Measurements from ENCODE around the gene NAPSA. TPM values are rescaled to one million over a fixed set of nuclear protein-coding genes. Genes with fewer than 3 reads are reported as not detected.
"Not testable (repeated sequence)": the region's sequence is repeated elsewhere in the genome, so short reads cannot be mapped to it uniquely, and the experiment has no call there.

The NAPSA gene
- total RNA-seq, 4 donors from 2014 or later, result 0.17 to 3.7 (median 0.81) TPM

DNA sequence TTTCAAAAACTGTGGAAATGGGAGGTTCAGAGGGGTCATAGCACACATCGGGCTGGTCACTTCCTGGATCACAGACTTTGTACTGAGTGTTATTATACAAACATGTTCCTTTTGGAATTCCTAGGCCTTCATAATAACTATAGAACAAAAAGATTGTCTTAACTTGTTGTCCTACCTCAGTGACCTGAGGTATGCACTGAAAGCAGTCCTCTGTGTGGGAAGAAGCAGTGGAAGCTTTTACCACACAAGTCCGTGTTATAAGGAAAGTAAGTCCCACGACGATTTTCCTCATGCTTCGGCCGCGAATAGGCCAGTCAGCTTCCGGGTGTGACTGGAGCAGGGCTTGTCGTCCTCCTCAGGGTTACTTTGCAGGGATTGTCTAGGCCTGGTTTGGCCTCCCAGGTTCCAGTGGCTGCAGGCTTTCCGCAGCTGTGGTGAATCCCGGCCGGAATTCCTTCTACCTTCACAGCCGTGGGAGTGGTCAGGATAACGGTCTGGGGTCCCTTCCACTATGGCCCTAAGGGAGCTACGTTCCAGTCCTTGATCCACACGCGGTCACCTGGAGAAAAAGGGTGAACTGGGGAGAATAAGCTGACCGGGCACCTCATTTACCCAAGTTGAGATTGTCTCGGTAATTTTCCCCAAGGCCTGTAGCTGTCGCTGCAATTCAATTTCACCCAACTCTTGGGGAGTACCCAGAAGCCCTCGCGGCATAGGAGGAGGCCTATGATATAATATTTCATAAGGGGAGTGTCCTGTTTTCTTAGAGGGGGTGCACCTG lies 16.0 kb downstream of the NAPSA start:
- H3K36me3 ChIP-seq, result no peaks in the 10 kb centered on the region

DNA sequence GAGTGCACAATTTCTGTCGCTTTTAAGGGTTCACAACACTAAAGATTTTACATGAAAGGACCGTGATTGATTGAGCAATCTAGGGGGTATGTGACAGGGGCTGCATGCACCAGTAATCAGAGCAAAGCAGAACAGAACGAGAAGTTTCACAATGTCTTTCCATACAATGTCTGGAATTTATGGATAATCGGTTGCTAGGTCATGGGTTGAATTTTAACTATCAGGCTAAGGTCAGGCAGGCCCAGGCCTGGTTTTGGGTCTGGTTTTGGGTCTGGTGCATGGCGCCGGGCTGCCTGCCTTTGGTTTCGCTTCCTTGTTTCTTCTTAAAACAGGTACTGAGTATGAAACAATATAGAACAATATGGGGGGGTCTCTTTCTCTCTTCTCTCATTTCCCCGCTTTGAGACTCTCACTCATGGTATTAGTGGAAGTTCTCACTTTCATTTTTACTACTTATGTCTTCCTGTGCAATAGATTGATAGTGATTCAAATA lies 18.3 kb downstream of the NAPSA start:
- intact Hi-C loops (cut with DNase I); DNase-seq (ENCODE audit: extremely low spot score); H3K27ac ChIP-seq (replicated peaks in 1 of 4); H3K36me3 ChIP-seq; H3K4me1 ChIP-seq; H3K4me3 ChIP-seq; H3K27me3 ChIP-seq: not testable (repeated sequence)
- peaks cover 0 to 14% (median 10%) of the 10 kb centered on the region in 4 donors for H3K9me3 ChIP-seq
- WGBS, result 71% methylated on average over 8 of the region's 8 CpGs

More for the DNA sequence above, 16.0 kb downstream of the NAPSA start:
- no peak for DNase-seq (ENCODE audit: extremely low spot score)
- intact Hi-C loops (cut with DNase I), result no loop called here
- WGBS, result 71% methylated on average over 19 of the region's 22 CpGs
- no peak for TF ChIP-seq EP300 (IDR thresholded peaks at IDR 0.05)
- TF ChIP-seq, protein P1, sequence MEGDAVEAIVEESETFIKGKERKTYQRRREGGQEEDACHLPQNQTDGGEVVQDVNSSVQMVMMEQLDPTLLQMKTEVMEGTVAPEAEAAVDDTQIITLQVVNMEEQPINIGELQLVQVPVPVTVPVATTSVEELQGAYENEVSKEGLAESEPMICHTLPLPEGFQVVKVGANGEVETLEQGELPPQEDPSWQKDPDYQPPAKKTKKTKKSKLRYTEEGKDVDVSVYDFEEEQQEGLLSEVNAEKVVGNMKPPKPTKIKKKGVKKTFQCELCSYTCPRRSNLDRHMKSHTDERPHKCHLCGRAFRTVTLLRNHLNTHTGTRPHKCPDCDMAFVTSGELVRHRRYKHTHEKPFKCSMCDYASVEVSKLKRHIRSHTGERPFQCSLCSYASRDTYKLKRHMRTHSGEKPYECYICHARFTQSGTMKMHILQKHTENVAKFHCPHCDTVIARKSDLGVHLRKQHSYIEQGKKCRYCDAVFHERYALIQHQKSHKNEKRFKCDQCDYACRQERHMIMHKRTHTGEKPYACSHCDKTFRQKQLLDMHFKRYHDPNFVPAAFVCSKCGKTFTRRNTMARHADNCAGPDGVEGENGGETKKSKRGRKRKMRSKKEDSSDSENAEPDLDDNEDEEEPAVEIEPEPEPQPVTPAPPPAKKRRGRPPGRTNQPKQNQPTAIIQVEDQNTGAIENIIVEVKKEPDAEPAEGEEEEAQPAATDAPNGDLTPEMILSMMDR (IDR thresholded peaks at IDR 0.05), result no peak
- no peak for TF ChIP-seq POLR2A (IDR thresholded peaks at IDR 0.05; ENCODE audit: low read depth)
- no peak for TF ChIP-seq POLR2AphosphoS5 (IDR thresholded peaks at IDR 0.05)
- no peaks in the 10 kb centered on the region for H3K4me1 ChIP-seq
- H3K27me3 ChIP-seq, result peaks cover 0 to 4% (median 0%) of the 10 kb centered on the region in 4 donors
- H3K27ac ChIP-seq (replicated peaks in 1 of 4), result no peak overlapping the region
- H3K9me3 ChIP-seq, result peaks cover 0 to 11% (median 9%) of the 10 kb centered on the region in 4 donors
- no peak overlapping the region for H3K4me3 ChIP-seq

DNA sequence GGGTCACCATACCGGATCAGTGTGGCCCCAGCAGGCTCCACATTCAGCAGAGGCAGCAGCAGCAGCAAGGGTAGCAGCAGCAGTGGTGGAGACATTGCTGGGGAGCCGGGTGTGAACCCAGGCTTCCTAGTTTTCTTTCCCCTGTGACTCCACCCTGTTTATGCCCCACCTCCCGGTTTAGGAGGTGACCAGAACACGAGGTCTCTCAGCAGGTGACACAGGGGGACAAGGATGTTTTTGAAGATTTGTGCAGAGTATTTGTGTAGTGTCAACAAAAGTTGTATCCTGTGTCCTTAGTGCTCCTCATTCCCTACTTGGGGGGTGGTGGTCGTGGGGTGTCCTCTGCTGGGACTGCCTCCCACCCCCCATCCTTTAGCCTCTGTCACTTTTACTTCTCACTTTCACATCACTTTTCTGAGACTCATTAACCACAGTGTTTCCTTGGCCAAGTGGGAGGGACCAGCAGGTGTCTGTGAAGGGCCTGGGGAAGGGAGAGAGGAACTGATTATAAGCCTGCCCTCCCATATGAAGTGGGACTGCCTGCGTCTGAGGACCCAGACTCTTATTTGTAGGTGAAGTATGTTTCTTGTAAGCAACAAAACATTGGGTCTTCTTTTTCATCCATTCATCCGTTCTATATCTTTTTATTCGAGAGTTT lies 20.6 kb downstream of the NAPSA start:
- WGBS, result 69% methylated on average over 8 of the region's 8 CpGs
- peaks cover 0 to 14% (median 10%) of the 10 kb centered on the region in 4 donors for H3K9me3 ChIP-seq
- intact Hi-C loops (cut with DNase I), result no loop called here
- no peaks in the 10 kb centered on the region for H3K36me3 ChIP-seq
- H3K4me3 ChIP-seq, result no peak overlapping the region
- TF ChIP-seq, protein P1 (IDR thresholded peaks at IDR 0.05), result no peak
- TF ChIP-seq POLR2AphosphoS5 (IDR thresholded peaks at IDR 0.05) (no peak), EP300 (IDR thresholded peaks at IDR 0.05) (no peak), POLR2A (IDR thresholded peaks at IDR 0.05; ENCODE audit: low read depth) (no peak)
- DNase-seq (ENCODE audit: extremely low spot score), result no peak
- H3K4me1 ChIP-seq, result no peaks in the 10 kb centered on the region
- H3K27ac ChIP-seq (replicated peaks in 1 of 4), result no peak overlapping the region
- H3K27me3 ChIP-seq, result no peaks in the 10 kb centered on the region

DNA sequence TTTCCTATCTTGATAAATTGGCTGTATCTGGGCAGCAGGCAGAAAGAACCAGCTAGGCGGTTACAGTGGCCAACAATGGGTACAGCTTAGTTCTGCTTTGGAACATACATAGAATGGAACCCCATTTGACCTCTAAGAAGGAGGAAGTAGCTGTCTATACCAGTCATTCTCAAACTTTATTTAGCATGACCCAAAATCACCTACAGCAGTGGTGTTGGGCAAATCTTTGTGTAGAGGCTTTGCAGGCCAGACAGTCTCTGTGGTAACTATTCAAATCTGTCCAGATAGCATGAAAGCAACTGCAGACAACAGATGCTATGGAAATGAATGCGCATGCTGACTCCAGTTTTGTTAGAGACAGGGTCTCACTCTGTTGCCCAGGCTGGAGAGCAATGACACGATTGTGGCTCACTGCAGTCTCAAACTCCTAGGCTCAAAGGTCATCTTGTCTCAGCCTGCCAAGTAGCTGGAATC lies 24.3 kb downstream of the NAPSA start:
- DNase-seq (ENCODE audit: extremely low spot score), result no peak
- TF ChIP-seq POLR2A (IDR thresholded peaks at IDR 0.05; ENCODE audit: low read depth), result no peak
- TF ChIP-seq EP300 (IDR thresholded peaks at IDR 0.05), result no peak
- no peak for TF ChIP-seq POLR2AphosphoS5 (IDR thresholded peaks at IDR 0.05)
- TF ChIP-seq, protein P1 (IDR thresholded peaks at IDR 0.05), result no peak
- Histone ChIP-seq H3K36me3 (no peaks in the 10 kb centered on the region), H3K27ac (replicated peaks in 1 of 4) (no peak overlapping the region), H3K9me3 (peaks cover 0 to 14% (median 10%) of the 10 kb centered on the region in 4 donors), H3K4me3 (no peak overlapping the region), H3K4me1 (no peaks in the 10 kb centered on the region), H3K27me3 (no peaks in the 10 kb centered on the region)
- intact Hi-C loops (cut with DNase I), result no loop called here
- 85% methylated on average over 3 of the region's 3 CpGs for WGBS

DNA sequence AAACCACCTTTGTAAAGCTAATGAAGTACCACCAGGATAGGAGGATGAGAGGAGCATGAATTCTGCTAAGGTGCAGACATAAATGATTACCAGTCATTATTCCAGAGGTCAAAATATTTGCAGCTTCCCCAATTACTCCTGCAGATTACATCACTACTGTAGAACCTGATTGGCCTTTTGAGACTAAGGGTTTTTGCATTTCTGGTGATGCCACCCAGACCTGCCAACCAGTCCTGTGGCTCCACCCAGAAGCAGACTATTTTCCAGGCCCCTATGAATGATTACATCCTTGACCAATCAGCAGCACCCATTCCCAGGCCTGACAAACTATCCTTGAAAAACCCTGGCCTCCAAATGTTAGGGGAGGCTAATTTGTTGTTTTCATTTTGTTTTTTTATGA lies 25.1 kb downstream of the NAPSA start:
- no peaks in the 10 kb centered on the region for H3K36me3 ChIP-seq
- TF ChIP-seq EP300 (IDR thresholded peaks at IDR 0.05), result no peak
- no peak for TF ChIP-seq POLR2A (IDR thresholded peaks at IDR 0.05; ENCODE audit: low read depth)
- TF ChIP-seq, protein P1 (IDR thresholded peaks at IDR 0.05), result no peak
- no peak for TF ChIP-seq POLR2AphosphoS5 (IDR thresholded peaks at IDR 0.05)
- no peak for DNase-seq (ENCODE audit: extremely low spot score)
- H3K27me3 ChIP-seq, result peaks cover 0 to under 1% (median 0%) of the 10 kb centered on the region in 4 donors
- H3K4me1 ChIP-seq, result no peaks in the 10 kb centered on the region
- no peak overlapping the region for H3K4me3 ChIP-seq
- H3K9me3 ChIP-seq, result peaks cover 0 to 11% (median 10%) of the 10 kb centered on the region in 4 donors
- H3K27ac ChIP-seq (replicated peaks in 1 of 4), result no peak overlapping the region
- intact Hi-C loops (cut with DNase I), result no loop called here

DNA sequence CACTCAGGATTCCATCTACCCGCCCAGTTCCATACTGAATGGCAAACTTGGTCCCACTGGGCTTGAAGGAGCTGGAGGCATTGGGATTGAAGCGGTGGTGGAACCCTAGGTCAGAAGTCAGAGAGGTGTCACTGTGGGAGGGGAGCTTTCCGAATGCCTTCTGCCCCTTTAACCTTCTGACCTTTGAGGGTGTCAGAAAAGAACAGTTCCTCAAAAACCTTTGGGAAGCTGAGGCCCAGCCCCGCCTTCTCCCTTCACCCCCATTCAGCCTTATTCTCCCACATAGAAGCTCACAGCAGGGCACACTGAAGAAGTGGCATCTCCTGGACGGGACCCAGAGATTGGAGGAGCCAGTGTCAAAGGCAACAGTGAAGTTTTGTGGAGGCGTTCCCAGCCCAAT lies 28.4 kb downstream of the NAPSA start:
- peaks cover 0 to 34% (median 13%) of the 10 kb centered on the region in 4 donors for H3K27me3 ChIP-seq
- H3K4me3 ChIP-seq; H3K9me3 ChIP-seq; DNase-seq (ENCODE audit: extremely low spot score); H3K27ac ChIP-seq (replicated peaks in 1 of 4); H3K36me3 ChIP-seq; intact Hi-C loops (cut with DNase I): not testable (repeated sequence)
- peaks cover 16 to 25% (median 20%) of the 10 kb centered on the region in 4 donors for H3K4me1 ChIP-seq
- 80% methylated on average over 5 of the region's 6 CpGs for WGBS

Measured in esophagus muscularis mucosa (tissue), 4 donors.